OCI-M1 (cell line): Measurements from ENCODE around the gene NFX1.
"Not testable (repeated sequence)": the region's sequence is repeated elsewhere in the genome, so short reads cannot be mapped to it uniquely, and the experiment has no call there.

Source experiments
- DNase-seq: peaks from one replicate; lab custom pipeline; 2025; lab: John Stamatoyannopoulos, UW

The NFX1 gene

GRCh38 chr9:33388110-33388994 is 98.0 kb downstream of the NFX1 start:
- no peak for DNase-seq

GRCh38 chr9:33391111-33391771 is 100.9 kb downstream of the NFX1 start:
- peak; percentile 33 for DNase-seq

DNA sequence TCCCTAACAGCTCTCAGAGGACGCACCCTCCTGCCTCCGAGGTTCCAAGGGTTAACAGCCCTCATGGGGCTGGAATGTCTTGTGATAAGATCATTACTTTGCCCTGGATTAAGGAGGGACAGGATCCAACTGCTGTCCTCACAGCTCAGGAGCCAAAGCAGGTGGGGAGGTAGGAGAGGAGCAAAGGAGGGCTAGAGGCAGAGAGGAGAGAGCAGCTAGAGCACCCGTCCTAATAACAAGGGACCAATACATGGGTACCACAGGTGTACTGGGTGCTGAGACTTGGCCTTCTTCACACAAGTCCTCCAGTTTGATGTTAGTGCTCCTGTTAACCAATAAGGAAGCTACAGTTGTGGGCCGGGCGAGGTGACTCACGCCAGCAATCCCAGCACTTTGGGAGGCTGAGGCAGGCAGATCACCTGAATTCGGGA is 102.3 kb downstream of the NFX1 start:
- DNase-seq, result not testable (repeated sequence)

- DNase-seq, result no peak
These were observed 103.3 kb downstream of the NFX1 start for GRCh38 chr9:33393581-33393980.

DNA sequence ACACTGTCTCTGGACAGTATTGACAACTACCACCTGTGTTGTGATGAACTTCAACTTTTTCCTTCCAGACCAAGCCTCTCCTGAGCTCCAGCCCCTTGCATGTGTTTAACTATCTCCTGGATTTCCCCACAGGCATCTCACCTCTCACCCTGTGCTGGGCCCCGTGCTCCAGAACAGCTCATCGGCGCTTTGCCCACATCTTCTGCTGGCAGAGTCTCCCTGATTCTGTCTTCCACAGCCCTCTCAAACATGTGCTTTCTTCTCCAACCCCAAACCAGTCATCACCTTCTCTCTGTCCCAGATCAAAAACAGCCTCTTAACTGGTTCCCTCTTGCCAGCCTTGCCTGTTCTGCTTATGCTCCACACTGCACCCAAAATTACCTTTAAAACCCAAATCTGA is 103.7 kb downstream of the NFX1 start:
- not testable (repeated sequence) for DNase-seq

GRCh38 chr9:33395159-33395879 is 105.0 kb downstream of the NFX1 start:
- DNase-seq, result not testable (repeated sequence)

DNA sequence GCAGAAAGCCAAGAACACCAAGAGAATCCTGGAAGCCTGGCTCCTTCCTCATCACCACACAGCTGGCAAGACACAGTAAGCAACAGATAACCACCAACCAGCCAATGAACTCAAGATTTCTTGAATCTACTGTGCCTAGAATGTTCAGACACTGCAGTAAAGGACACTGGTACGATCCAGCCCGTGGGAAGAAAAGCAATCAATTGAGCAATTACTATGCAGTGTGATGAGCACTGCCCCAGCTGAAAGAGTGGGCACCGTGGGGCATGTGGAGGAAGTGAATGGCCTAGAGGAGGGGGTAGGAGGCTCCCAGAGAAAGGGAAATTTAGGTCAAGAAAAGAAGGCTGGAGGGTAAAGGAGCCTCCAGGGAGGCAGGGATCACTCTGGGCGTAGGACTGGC is 107.5 kb downstream of the NFX1 start:
- not testable (repeated sequence) for DNase-seq

- DNase-seq, result not testable (repeated sequence)
These were observed 108.7 kb downstream of the NFX1 start for GRCh38 chr9:33399047-33399446.

GRCh38 chr9:33401809-33402208 is 111.5 kb downstream of the NFX1 start:
- DNase-seq, result not testable (repeated sequence)

DNA sequence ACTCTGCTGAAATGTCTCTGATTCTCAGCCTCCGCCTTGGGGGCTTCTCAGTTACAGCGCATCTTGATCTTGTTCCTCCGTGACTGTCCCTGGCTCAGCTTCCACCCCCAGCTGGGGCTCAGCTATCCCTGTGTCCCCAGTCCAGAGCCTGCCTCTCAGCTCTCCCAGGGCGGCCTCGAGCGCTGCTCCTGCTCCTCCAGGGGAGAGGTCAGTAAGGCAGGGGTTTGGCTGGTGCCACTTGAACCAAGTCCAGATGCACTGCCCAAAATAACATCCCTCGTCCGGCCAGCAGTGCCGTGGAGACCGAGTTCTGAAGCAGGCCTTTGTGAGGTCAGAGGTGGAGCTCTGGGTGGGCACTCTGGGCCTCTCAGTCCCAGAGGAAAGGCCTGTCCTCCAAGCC is 112.1 kb downstream of the NFX1 start, which contains the start of gene AQP7:
AQP7 (minus strand) TSS at position 198 of the 400 bp plus-strand sequence. CDS start 1,306 bp downstream, outside the sequence.
- DNase-seq, result not testable (repeated sequence)

DNA sequence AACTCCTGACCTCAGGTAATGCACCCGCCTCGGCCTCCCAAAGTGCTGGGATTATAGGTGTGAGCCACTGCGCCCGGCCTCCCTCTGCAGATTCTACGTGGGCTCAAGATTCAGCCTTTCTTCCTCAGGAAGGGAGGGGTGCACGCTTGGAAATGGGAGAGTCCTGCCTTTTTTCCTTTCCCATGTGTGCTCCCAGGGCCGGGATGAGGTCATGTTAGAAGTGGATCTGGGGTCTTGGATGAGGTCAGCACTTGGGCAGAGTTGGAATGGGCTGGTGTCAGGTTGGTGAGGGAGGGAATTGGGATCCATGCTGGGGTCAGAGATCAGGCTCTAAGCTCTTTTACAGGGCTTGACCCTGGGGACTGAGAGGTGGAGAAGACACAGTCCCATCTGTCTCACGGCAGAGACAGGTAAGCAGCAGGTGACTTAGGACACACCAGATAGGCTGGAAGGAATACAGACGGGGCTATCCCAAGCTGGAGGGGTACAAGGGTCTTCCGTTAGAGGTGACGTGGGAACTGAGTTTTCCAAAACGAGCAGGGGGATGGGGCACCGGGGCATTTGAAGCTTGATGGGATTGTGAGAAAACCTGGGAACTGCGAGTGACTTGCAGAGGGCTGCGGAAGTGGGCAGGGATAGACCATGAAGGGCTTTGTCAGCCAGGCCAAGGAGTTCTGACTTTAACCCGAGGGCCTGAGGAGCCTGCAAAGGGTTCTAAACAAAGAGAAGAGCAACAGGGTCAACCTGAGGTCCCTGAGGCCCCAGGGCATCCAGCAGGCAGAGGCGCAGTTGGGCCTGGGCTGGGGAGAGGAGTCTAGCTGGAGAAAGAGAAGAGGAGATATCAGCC is 113.8 kb downstream of the NFX1 start:
- DNase-seq, result no peak

- no peak for DNase-seq
These were observed 114.6 kb downstream of the NFX1 start for GRCh38 chr9:33404788-33405362.

GRCh38 chr9:33407061-33407460 is 116.7 kb downstream of the NFX1 start:
- no peak for DNase-seq

- DNase-seq, result no peak
These were observed 117.8 kb downstream of the NFX1 start for GRCh38 chr9:33408087-33408486.

DNA sequence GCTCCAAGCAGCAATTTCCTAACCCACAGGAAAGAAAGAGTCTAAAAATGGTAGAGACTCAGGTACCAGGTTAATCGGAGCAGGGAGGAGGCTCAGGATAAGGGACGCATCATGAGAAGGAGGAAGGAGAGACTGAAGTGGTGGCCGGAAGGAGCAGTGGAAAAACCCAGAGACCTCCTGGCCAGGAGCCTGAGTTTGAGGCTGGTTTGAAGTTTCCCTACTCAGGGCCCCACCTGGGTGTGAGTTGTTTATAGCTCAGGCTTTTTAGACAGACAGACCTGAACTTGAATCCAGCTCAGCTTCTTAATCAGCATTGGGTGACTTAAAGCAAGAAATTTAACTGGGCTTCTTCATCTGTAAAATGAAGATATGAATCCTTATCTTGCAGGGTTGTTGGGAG is 124.0 kb downstream of the NFX1 start:
- DNase-seq, result no peak

GRCh38 chr9:33414889-33415500 is 124.7 kb downstream of the NFX1 start:
- no peak for DNase-seq

GRCh38 chr9:33415501-33416038 is 125.3 kb downstream of the NFX1 start:
- peak; percentile 79 for DNase-seq

- no peak for DNase-seq
These were observed 126.7 kb downstream of the NFX1 start for GRCh38 chr9:33416996-33417395.

DNA sequence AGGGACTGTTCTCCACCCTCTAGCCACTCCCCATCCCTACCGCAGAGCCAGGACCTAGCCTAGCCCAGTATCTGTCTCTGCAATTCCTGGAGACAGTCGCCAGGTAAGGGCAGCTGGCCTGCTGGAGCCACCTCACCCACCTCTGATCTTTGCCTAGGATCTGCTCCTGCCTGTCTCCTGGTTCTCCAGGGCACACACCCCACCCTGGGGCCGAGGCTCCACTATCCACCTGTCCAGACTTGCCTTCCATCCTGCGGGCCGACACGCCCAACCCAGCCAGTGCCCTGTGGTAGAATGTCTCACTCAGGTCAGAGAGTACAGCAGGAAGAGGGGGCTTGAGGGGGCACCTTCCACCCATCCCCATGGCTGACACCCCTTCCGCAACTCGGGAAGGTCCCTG is 127.8 kb downstream of the NFX1 start:
- no peak for DNase-seq

DNA sequence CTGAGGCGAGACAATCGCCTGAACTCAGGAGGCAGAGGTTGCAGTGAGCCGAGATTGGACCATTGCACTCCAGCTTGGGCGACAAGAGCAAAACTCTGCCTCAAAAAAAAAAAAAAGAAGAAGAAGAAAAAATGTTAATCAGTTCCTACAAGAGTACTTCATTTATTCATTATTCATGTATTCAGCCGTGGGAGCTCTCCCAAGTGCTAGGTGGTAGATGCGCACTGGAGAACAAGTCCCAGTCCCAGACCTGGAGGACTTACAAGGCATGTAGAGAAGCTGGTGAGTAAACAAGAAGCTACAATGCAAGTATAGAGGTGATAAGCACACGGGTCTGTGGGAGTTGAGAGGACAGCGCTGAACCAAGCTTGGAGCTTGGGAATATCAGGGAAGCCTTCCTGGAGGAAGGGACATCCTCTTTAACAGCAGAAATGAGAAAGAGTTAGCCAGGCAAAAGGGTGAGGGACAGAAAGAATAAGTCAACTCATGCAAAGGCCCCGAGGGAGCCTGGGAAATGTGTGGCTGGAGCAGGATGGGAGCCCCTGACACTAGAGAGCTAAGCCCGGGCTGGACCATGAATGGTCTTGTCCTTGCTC is 129.5 kb downstream of the NFX1 start:
- DNase-seq, result no peak
